Measurements from ENCODE around the gene TENM3. TPM values are rescaled to one million over a fixed set of nuclear protein-coding genes. Genes with fewer than 3 reads are reported as not detected.

Gene TENM3
- total and polyA plus RNA-seq, 2 of the 8 experiments (the other 6 are each of a cell fraction or from before 2014, with no cell fraction given) = 36.9 to 69.3 TPM

DNA sequence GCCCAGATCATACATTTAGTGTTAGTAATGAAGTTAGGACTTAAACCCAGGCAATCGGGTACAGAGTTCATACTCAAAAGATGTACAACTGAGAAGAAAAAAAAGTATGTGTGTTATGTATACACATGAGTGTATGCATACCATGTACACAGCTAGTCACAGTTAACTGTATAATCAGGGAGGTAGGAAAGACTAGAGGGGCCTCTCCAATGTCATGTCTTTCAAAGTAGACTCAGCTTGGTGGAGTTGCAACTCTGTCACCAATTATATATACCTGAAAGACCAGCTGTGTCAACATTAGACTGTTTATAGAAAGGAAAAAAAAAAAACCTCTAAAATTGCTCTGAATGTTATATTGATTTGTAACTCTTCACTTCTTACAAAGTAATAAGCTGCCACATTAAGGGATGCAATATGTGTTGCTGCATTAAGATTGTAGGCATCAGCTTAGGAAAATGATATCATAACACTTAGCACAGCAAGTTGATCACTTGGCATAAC is 506.5 kb downstream of the TENM3 start:
- no peak overlapping the region for H3K18ac ChIP-seq (ENCODE audit: extremely low read depth, low read length)
- FAIRE-seq (no peak), DNase-seq (ENCODE audit: low read depth in 1 of 2, low spot score in 2 of 2) (no peak)
- H3K27ac ChIP-seq (ENCODE audit: low read depth, low read length) = no peak overlapping the region
- no peak overlapping the region for H3K4ac ChIP-seq (replicated peaks; ENCODE audit: insufficient read length, low read depth, low read length)
- no peak overlapping the region for H3K56ac ChIP-seq (replicated peaks; ENCODE audit: insufficient read length, low read depth, low read length)
- no peak overlapping the region for H2BK12ac ChIP-seq (ENCODE audit: low read depth, low read length)
- no peaks in the 10 kb centered on the region for H3K79me1 ChIP-seq (ENCODE audit: low read depth, low read length)
- no peak overlapping the region for H3K23ac ChIP-seq (ENCODE audit: insufficient read length)
- H4K20me1 ChIP-seq (replicated peaks in 1 of 2; ENCODE audit: control insufficient read depth in 1 of 2, insufficient read depth in 2 of 2, low read length in 2 of 2) = no peaks in the 10 kb centered on the region
- H4K8ac ChIP-seq (ENCODE audit: extremely low read depth, insufficient read depth, low read length) = no peak overlapping the region
- no peak overlapping the region for H3K4me3 ChIP-seq (ENCODE audit: extremely low read depth in 1 of 4, insufficient read depth in 2 of 4, low read depth in 3 of 4, low read length in 4 of 4)
- H3K27me3 ChIP-seq (replicated peaks in 1 of 4; ENCODE audit: control insufficient read depth in 3 of 4, extremely low read depth in 1 of 4, insufficient read depth in 3 of 4, low read length in 3 of 4) = no peaks in the 10 kb centered on the region
- H3K9ac ChIP-seq (replicated peaks in 1 of 4; ENCODE audit: extremely low read depth in 1 of 4, low read depth in 3 of 4, low read length in 3 of 4) = no peak overlapping the region
- H3K9me3 ChIP-seq (ENCODE audit: insufficient read depth in 2 of 2, low read depth in 1 of 2, low read length in 1 of 2) = no peaks in the 10 kb centered on the region
- H4K5ac ChIP-seq (ENCODE audit: insufficient read length, low read depth, low read length) = no peak overlapping the region
- H2AFZ ChIP-seq (ENCODE audit: low read length) = no peak overlapping the region
- POLR2A ChIA-PET (ENCODE audit: partially characterized antibody) = no interaction called here
- no peak overlapping the region for H4K91ac ChIP-seq (replicated peaks; ENCODE audit: insufficient read length, low read length)
- H2BK120ac ChIP-seq (replicated peaks; ENCODE audit: low read depth, low read length) = no peak overlapping the region
- no peak overlapping the region for H2BK15ac ChIP-seq (ENCODE audit: low read length)
- CTCF ChIA-PET (ENCODE audit: partially characterized antibody) = interaction anchor here (1.0 to 1.2 kb wide), 2 partner anchors 10 to 12 kb away, joined by 3 to 4 read pairs; no protein-coding TSS in a partner anchor
- H3K36me3 ChIP-seq (ENCODE audit: control insufficient read depth in 2 of 4, insufficient read depth in 4 of 4, low read length in 3 of 4) = peaks cover 1 to 15% (median 7%) of the 10 kb centered on the region in 4 experiments; a peak in 7 of 8 replicates
- H3K4me2 ChIP-seq (ENCODE audit: insufficient read depth in 1 of 2, low read depth in 2 of 2, low read length in 2 of 2) = no peak overlapping the region
- 96% methylated on average over 1 of the region's 1 CpG; no CpG with 5 or more reads in 1 of the 2 experiments for WGBS, 2 experiments (ENCODE audit: extremely low coverage in 1 of 2, insufficient coverage in 1 of 2, insufficient read length in 1 of 2, insufficient replicate concordance in 2 of 2, low coverage in 1 of 2, low lambda C conversion rate in 2 of 2, missing lambda C conversion rate in 1 of 2)
- no peak for TF ChIP-seq ASH2L (IDR thresholded peaks at IDR 0.05; ENCODE audit: low read length)
- TF ChIP-seq SP4 (IDR thresholded peaks at IDR 0.05; ENCODE audit: low read length) = no peak
- no peak for TF ChIP-seq EP300 (IDR thresholded peaks at IDR 0.05; ENCODE audit: borderline replicate concordance in 1 of 2, low read depth in 2 of 2, low read length in 2 of 2)
- TF ChIP-seq ZNF274 (IDR thresholded peaks at IDR 0.05; ENCODE audit: borderline replicate concordance, extremely low read depth, low read length) = no peak
- no peak overlapping the region for H2BK20ac ChIP-seq (ENCODE audit: low read length)
- no peaks in the 10 kb centered on the region for H3K79me2 ChIP-seq (ENCODE audit: control insufficient read depth in 1 of 2, insufficient read depth in 2 of 2, low read length in 2 of 2)
- no peaks in the 10 kb centered on the region for H3K23me2 ChIP-seq (ENCODE audit: low read depth, low read length)
- no peak overlapping the region for H3K14ac ChIP-seq (ENCODE audit: insufficient read length)
- no peak overlapping the region for H2BK5ac ChIP-seq (ENCODE audit: low read depth, low read length)
- no peak overlapping the region for H2AK5ac ChIP-seq (ENCODE audit: low read depth, low read length)
- peaks cover 0 to 3% (median 0%) of the 10 kb centered on the region in 4 experiments; a peak in 1 of 7 replicates for H3K4me1 ChIP-seq (replicated peaks in 1 of 4; ENCODE audit: control insufficient read depth in 3 of 4, insufficient read depth in 4 of 4, low read length in 3 of 4)
